GM23338 (cell line): ENCODE measurements around the gene SLC7A10. TPM values are rescaled to one million over a fixed set of nuclear protein-coding genes. Genes with fewer than 3 reads are reported as not detected.
"Not testable (repeated sequence)": the region's sequence is repeated elsewhere in the genome, so short reads cannot be mapped to it uniquely, and the experiment has no call there.

Source experiments
- ATAC-seq: fragments of 200-7000 bp; cut with Tn5 transposase; 3 replicates; pipeline ENCODE4 v1.9.1; 2020
- DNase-seq: peaks from one replicate; pipeline ENCODE4 v3.0.0-alpha.2; 2015; ENCODE audit warnings: low spot score
- H2AFZ ChIP-seq: fragments of 200-600 bp; sonication (generic); 2 replicates; pipeline ENCODE4 v1.8.0; 2016; ENCODE audit warnings: antibody characterized with exemption, mild to moderate bottlenecking, moderate library complexity
- H3F3A ChIP-seq: fragments of 200-600 bp; sonication (generic); replicated peaks from 2 replicates; pipeline ENCODE4 v1.8.0; 2017; ENCODE audit warnings: antibody characterized with exemption, mixed run types, low read depth
- H3K27ac ChIP-seq: fragments of 200-600 bp; sonication (generic); 2 replicates; pipeline ENCODE4 v1.6.1; 2016; ENCODE audit warnings: low read depth
- H3K27me3 ChIP-seq: fragments of 200-600 bp; sonication (generic); 2 replicates; pipeline ENCODE4 v1.8.0; 2016; ENCODE audit warnings: mild to moderate bottlenecking, mixed run types, moderate library complexity; ENCODE audit not compliant: insufficient read depth
- H3K36me3 ChIP-seq: fragments of 200-600 bp; sonication (generic); 2 replicates; pipeline ENCODE4 v1.8.0; 2016; ENCODE audit warnings: mild to moderate bottlenecking; ENCODE audit not compliant: insufficient read depth
- H3K4me1 ChIP-seq: fragments of 200-600 bp; sonication (generic); 2 replicates; pipeline ENCODE4 v1.8.0; 2016; ENCODE audit warnings: mild to moderate bottlenecking, moderate library complexity; ENCODE audit not compliant: insufficient read depth
- H3K4me2 ChIP-seq: fragments of 200-600 bp; sonication (generic); 2 replicates; pipeline ENCODE4 v1.7.1; 2017; ENCODE audit warnings: mixed run types
- H3K4me3 ChIP-seq: fragments of 200-600 bp; sonication (generic); 2 replicates; pipeline ENCODE4 v1.6.1; 2016; ENCODE audit warnings: mixed run types
- H3K79me2 ChIP-seq: fragments of 200-600 bp; sonication (generic); replicated peaks from 2 replicates; pipeline ENCODE4 v1.8.0; 2017; ENCODE audit warnings: mild to moderate bottlenecking; ENCODE audit not compliant: insufficient read depth
- H3K9me2 ChIP-seq: fragments of 200-600 bp; sonication (generic); 2 replicates; pipeline ENCODE4 v1.8.0; 2017; ENCODE audit not compliant: insufficient read depth
- H4K20me1 ChIP-seq: fragments of 200-600 bp; sonication (generic); replicated peaks from 2 replicates; pipeline ENCODE4 v1.8.0; 2017; ENCODE audit warnings: mild to moderate bottlenecking; ENCODE audit not compliant: insufficient read depth
- H3K27ac Mint-ChIP-seq: 2 replicates; pipeline ENCODE4 v1.8.0; 2020; ENCODE audit warnings: inconsistent platforms, mild to moderate bottlenecking, moderate library complexity, mixed read lengths
- H3K27me3 Mint-ChIP-seq: 3 replicates; pipeline ENCODE4 v1.8.0; 2022; ENCODE audit warnings: low read depth, mild to moderate bottlenecking, moderate library complexity, mixed read lengths, inconsistent platforms; ENCODE audit not compliant: insufficient read depth, poor library complexity
- H3K36me3 Mint-ChIP-seq: 3 replicates; pipeline ENCODE4 v1.8.0; 2021; ENCODE audit warnings: low read depth, mild to moderate bottlenecking, inconsistent platforms, moderate library complexity, mixed read lengths
- H3K4me1 Mint-ChIP-seq: 3 replicates; pipeline ENCODE4 v1.8.0; 2020; ENCODE audit warnings: mild to moderate bottlenecking, inconsistent platforms, mixed read lengths
- H3K4me3 Mint-ChIP-seq: 3 replicates; pipeline ENCODE4 v1.8.0; 2021; ENCODE audit warnings: moderate library complexity, mild to moderate bottlenecking, inconsistent platforms, mixed read lengths
- H3K9me3 Mint-ChIP-seq: 3 replicates; pipeline ENCODE4 v1.8.0; 2020; ENCODE audit warnings: moderate library complexity, mild to moderate bottlenecking, inconsistent platforms, mixed read lengths
- ETS1 ChIP-seq: IDR thresholded peaks from 2 replicates; pipeline ENCODE4 v1.6.1; 2016; ENCODE audit warnings: antibody characterized with exemption
- EZH2phosphoT487 ChIP-seq: fragments of 200-600 bp; sonication (generic); IDR thresholded peaks from one replicate; pipeline ENCODE4 v1.8.1; 2018; ENCODE audit warnings: antibody characterized with exemption; ENCODE audit not compliant: unreplicated experiment
- JUNB ChIP-seq: IDR thresholded peaks from one replicate; pipeline ENCODE4 v1.6.1; 2016; ENCODE audit warnings: antibody characterized with exemption; ENCODE audit not compliant: unreplicated experiment
- POLR2AphosphoS5 ChIP-seq: IDR thresholded peaks from 2 replicates; pipeline ENCODE4 v1.6.1; 2016; ENCODE audit warnings: antibody characterized with exemption, low read depth
- ZNF114 ChIP-seq: fragments of 250-450 bp; sonication (Bioruptor Pico); IDR thresholded peaks from 2 replicates; pipeline ENCODE4 v1.5.0; 2020; ENCODE audit warnings: mild to moderate bottlenecking, moderate library complexity
- polyA plus RNA-seq: library from polyadenylated mRNA; unstranded; fragments of >200 nt; fragmentation: Nextera tagmentation; extraction: Ambion mirVana; gene quantifications from 2 replicates; pipeline ENCODE4 v1.2.1, GENCODE V29; 2016
- total RNA-seq: library from RNA; depleted of rRNA; stranded (reverse); fragments of >200 nt; shearing (Covaris generic); gene quantifications from 2 replicates; pipeline ENCODE4 v1.2.3, GENCODE V29; 2014
- TF ChIP-seq, protein P1 (sequence below), 2 experiments: fragments of 200-600 bp in 1 of 2; sonication (generic) in 1 of 2; conservative IDR thresholded peaks; 2 replicates each; pipeline versions ENCODE4 v1.5.1 to v1.6.1; 2016 to 2017; ENCODE audit warnings: antibody characterized with exemption in 2 of 2, low read depth in 2 of 2, mild to moderate bottlenecking in 2 of 2, moderate library complexity in 1 of 2

The SLC7A10 gene
- total and polyA plus RNA-seq, 2 experiments from 2014 or later, result 3.3 to 6.3 TPM

DNA sequence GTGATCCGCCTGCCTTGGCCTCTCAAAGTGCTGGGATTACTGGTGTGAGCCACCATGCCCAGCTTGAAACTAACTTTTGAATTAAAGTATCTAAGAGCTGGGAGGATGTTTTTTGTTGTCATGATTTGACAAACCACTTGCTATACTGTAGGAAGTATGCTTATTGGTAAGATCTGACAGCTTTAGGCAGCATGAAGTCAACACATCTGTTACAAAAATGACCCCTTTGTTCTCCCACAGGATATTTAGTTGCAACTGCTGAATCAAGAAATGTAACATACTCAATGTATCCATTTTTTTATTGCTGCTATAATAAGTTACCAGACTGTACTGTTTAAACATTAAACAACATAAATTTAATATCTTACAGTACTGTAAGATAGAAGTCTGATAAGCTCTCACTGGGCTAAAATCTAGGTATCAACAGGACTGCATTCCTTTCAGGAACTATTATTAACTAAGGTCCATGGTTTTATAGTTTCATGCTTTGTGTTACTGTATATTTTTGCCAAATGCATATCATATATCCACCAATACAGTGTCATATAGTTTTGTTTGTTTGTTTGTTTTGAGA is 54.3 kb downstream of the SLC7A10 start (continued):
- TF ChIP-seq, protein P1, sequence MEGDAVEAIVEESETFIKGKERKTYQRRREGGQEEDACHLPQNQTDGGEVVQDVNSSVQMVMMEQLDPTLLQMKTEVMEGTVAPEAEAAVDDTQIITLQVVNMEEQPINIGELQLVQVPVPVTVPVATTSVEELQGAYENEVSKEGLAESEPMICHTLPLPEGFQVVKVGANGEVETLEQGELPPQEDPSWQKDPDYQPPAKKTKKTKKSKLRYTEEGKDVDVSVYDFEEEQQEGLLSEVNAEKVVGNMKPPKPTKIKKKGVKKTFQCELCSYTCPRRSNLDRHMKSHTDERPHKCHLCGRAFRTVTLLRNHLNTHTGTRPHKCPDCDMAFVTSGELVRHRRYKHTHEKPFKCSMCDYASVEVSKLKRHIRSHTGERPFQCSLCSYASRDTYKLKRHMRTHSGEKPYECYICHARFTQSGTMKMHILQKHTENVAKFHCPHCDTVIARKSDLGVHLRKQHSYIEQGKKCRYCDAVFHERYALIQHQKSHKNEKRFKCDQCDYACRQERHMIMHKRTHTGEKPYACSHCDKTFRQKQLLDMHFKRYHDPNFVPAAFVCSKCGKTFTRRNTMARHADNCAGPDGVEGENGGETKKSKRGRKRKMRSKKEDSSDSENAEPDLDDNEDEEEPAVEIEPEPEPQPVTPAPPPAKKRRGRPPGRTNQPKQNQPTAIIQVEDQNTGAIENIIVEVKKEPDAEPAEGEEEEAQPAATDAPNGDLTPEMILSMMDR (conservative IDR thresholded peaks at IDR 0.05; ENCODE audit: low read depth in 2 of 2), result no peak

DNA sequence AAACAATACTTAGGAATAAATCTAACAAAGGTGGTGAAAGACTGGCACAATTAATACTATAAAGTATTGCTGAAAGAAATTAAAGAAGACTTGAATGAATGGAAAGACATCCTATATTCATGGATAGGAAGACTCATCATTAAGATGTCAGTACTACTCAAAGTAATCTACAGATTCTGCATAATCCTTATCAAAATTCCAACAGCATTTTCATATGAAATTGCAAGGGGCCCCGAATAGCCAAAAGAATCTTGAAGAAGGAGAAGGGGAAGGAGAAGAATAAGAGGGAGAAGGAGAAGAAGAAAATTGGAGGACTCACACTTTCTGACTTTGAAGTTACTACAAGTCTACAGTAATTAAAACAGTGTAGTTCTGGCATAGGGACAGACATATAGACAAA is 57.1 kb downstream of the SLC7A10 start:
- Histone ChIP-seq H3K36me3 (no peaks in the 10 kb centered on the region), H3K4me3 (no peak overlapping the region), H3F3A (no peaks in the 10 kb centered on the region), H3K79me2 (no peaks in the 10 kb centered on the region), H3K27me3 (no peaks in the 10 kb centered on the region), H2AFZ (no peak overlapping the region), H3K27ac (no peak overlapping the region), H3K4me1 (peaks cover 3% of the 10 kb centered on the region; the same call in 1 of the 2 replicates), H3K4me2 (no peak overlapping the region), H3K9me2 (no peaks in the 10 kb centered on the region), H4K20me1 (no peaks in the 10 kb centered on the region)
- H3K27me3 Mint-ChIP-seq, result peaks cover 3% of the 10 kb centered on the region
- no peak for TF ChIP-seq POLR2AphosphoS5
- ATAC-seq (no peak), DNase-seq (no peak)
- peaks cover 37% of the 10 kb centered on the region for H3K9me3 Mint-ChIP-seq
- peaks cover 16% of the 10 kb centered on the region for H3K36me3 Mint-ChIP-seq
- no peak overlapping the region for H3K4me3 Mint-ChIP-seq
- no peak overlapping the region for H3K27ac Mint-ChIP-seq
- H3K4me1 Mint-ChIP-seq, result no peaks in the 10 kb centered on the region

DNA sequence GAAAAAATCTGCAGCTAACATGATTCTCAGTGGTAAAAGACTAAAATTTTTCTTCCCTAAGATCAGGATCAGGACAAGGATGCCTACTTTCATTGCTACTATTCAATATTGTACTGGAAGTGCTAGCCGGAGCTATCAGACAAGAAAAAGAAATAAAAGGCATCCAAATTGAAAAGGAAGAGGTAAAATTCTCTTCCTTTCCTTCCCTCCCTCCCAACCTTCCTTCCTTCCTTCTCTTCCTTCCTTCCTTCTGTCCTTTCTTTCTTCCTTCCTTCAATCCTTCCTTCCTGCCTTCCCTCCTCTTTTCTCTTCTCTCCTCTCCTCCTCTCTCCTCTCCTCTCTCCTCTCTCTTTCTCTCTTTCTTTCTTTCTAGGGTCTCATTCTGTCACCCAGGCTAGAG is 58.2 kb downstream of the SLC7A10 start:
- no peaks in the 10 kb centered on the region for H3K27me3 ChIP-seq
- H3K4me3 Mint-ChIP-seq, result no peak overlapping the region
- no peaks in the 10 kb centered on the region for H3K4me1 Mint-ChIP-seq
- no peaks in the 10 kb centered on the region for H3K79me2 ChIP-seq
- H3K27me3 Mint-ChIP-seq, result peaks cover 2% of the 10 kb centered on the region
- no peak overlapping the region for H3K27ac Mint-ChIP-seq
- H3K9me3 Mint-ChIP-seq, result peaks cover 37% of the 10 kb centered on the region
- no peaks in the 10 kb centered on the region for H3F3A ChIP-seq
- DNase-seq, result no peak
- no peak overlapping the region for H3K4me2 ChIP-seq
- no peak overlapping the region for H2AFZ ChIP-seq
- no peaks in the 10 kb centered on the region for H4K20me1 ChIP-seq
- no peak overlapping the region for H3K4me3 ChIP-seq
- H3K36me3 ChIP-seq, result no peaks in the 10 kb centered on the region
- peaks cover 16% of the 10 kb centered on the region for H3K36me3 Mint-ChIP-seq
- H3K4me1 ChIP-seq, result peaks cover 2% of the 10 kb centered on the region; the same call in 1 of the 2 replicates
- TF ChIP-seq EZH2phosphoT487 (no peak), ZNF114 (no peak), JUNB (no peak), ETS1 (no peak)
- H3K9me2 ChIP-seq, result no peaks in the 10 kb centered on the region
- no peak for ATAC-seq
- no peak overlapping the region for H3K27ac ChIP-seq

DNA sequence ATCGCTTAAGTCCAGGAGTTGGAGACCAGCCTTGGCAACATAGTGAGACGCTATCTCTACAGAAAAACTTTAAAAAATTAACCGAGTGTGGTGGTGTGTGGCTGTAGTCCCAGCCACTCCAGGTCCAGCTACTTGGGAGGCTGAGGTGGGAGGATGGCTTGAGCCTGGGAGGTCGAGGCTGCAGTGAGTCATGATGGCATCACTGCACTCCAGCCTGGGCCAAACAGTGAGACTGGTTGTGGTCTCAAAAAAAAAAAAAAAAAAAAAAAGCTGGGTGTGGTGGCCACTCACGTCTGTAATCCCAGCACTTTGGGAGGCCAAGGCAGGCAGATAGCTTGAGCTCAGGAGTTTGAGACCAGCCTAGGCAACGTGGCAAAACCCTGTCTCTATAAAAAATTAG is 59.6 kb downstream of the SLC7A10 start:
- not testable (repeated sequence) for H3K36me3 ChIP-seq, H3K4me3 ChIP-seq, H3K4me1 Mint-ChIP-seq, ATAC-seq, H3F3A ChIP-seq, H3K4me3 Mint-ChIP-seq, H3K27me3 ChIP-seq, H3K27me3 Mint-ChIP-seq, H3K4me1 ChIP-seq, H4K20me1 ChIP-seq, H3K4me2 ChIP-seq, H3K27ac ChIP-seq, H2AFZ ChIP-seq, H3K27ac Mint-ChIP-seq, DNase-seq, H3K9me2 ChIP-seq, H3K79me2 ChIP-seq
- Mint-ChIP-seq H3K36me3 (peaks cover 16% of the 10 kb centered on the region), H3K9me3 (peaks cover 37% of the 10 kb centered on the region)
